Loucy (cell line): ENCODE data around the gene ZNF524.

Source experiments
- H2AFZ ChIP-seq: fragments of 200-600 bp; sonication (generic); 2 replicates; pipeline ENCODE4 v1.6.0; 2016; ENCODE audit warnings: antibody characterized with exemption, mild to moderate bottlenecking, low read length, moderate library complexity
- H3F3A ChIP-seq: fragments of 200-600 bp; 2 replicates; pipeline ENCODE4 v1.6.0; 2016; ENCODE audit warnings: antibody characterized with exemption, low read depth, mild to moderate bottlenecking
- H3K27me3 ChIP-seq: fragments of 200-600 bp; sonication (generic); 2 replicates; pipeline ENCODE4 v1.6.1; 2014; ENCODE audit warnings: low read length, mild to moderate bottlenecking; ENCODE audit not compliant: insufficient read depth, poor library complexity, severe bottlenecking
- H3K36me3 ChIP-seq: fragments of 200-600 bp; sonication (generic); 2 replicates; pipeline ENCODE4 v1.6.1; 2016; ENCODE audit warnings: low read length; ENCODE audit not compliant: insufficient read depth
- H3K4me1 ChIP-seq: fragments of 200-600 bp; sonication (generic); 2 replicates; pipeline ENCODE4 v1.5.1; 2014; ENCODE audit warnings: low read length, mild to moderate bottlenecking; ENCODE audit not compliant: insufficient read depth, poor library complexity, severe bottlenecking
- H3K4me2 ChIP-seq: fragments of 200-600 bp; sonication (generic); 2 replicates; pipeline ENCODE4 v1.6.0; 2014; ENCODE audit warnings: antibody characterized with exemption, low read length, low read depth, mild to moderate bottlenecking; ENCODE audit not compliant: poor library complexity, severe bottlenecking
- H3K4me3 ChIP-seq: fragments of 200-600 bp; sonication (generic); 2 replicates; pipeline ENCODE4 v1.5.1; 2014; ENCODE audit warnings: low read length, mild to moderate bottlenecking, mixed read lengths; ENCODE audit not compliant: poor library complexity, severe bottlenecking
- H3K79me2 ChIP-seq: fragments of 200-600 bp; sonication (generic); 2 replicates; pipeline ENCODE4 v1.6.1; 2014; ENCODE audit warnings: low read length; ENCODE audit not compliant: insufficient read depth
- H3K9ac ChIP-seq: fragments of 200-600 bp; sonication (generic); 2 replicates; pipeline ENCODE4 v1.6.0; 2014; ENCODE audit warnings: mild to moderate bottlenecking, low read depth, low read length, moderate library complexity; ENCODE audit not compliant: poor library complexity, severe bottlenecking
- H3K9me2 ChIP-seq: fragments of 200-600 bp; sonication (generic); replicated peaks from 2 replicates; pipeline ENCODE4 v1.6.1; 2016; ENCODE audit warnings: low read depth, low read length, mixed read lengths
- H3K9me3 ChIP-seq: fragments of 200-600 bp; sonication (generic); 2 replicates; pipeline ENCODE4 v1.6.1; 2014; ENCODE audit warnings: mild to moderate bottlenecking, antibody characterized with exemption, low read length, low read depth; ENCODE audit not compliant: insufficient read depth
- H4K20me1 ChIP-seq: fragments of 200-600 bp; sonication (generic); 2 replicates; pipeline ENCODE4 v1.6.0; 2014; ENCODE audit warnings: antibody characterized with exemption, low read length, mild to moderate bottlenecking; ENCODE audit not compliant: insufficient read depth, poor library complexity, severe bottlenecking
- CTCF ChIP-seq: fragments of 200-600 bp; sonication (generic); conservative IDR thresholded peaks from 2 replicates; pipeline ENCODE4 v1.5.1; 2014; ENCODE audit warnings: mild to moderate bottlenecking, antibody characterized with exemption, low read length
- EZH2phosphoT487 ChIP-seq: fragments of 200-600 bp; IDR thresholded peaks from 2 replicates; pipeline ENCODE4 v1.6.1; 2018; ENCODE audit warnings: antibody characterized with exemption, mild to moderate bottlenecking, moderate library complexity, borderline replicate concordance

Gene ZNF524

GRCh38 chr19:55601084-55601483 is 996 bp downstream of the ZNF524 start:
- no peak for TF ChIP-seq EZH2phosphoT487
- Histone ChIP-seq H3F3A (peaks cover 10% of the 10 kb centered on the region), H3K9ac (peak overlapping the region; percentile 97), H3K79me2 (peaks cover 30% of the 10 kb centered on the region), H3K4me3 (peak overlapping the region; percentile 74), H3K4me1 (peaks cover 30% of the 10 kb centered on the region), H3K9me3 (no peaks in the 10 kb centered on the region), H3K9me2 (no peaks in the 10 kb centered on the region), H3K4me2 (peak overlapping the region; percentile 95), H2AFZ (no peak overlapping the region), H4K20me1 (peaks cover 11% of the 10 kb centered on the region), H3K36me3 (no peaks in the 10 kb centered on the region), H3K27me3 (no peaks in the 10 kb centered on the region)

- Histone ChIP-seq H3K9ac (peak overlapping the region; percentile 97), H3K79me2 (peaks cover 43% of the 10 kb centered on the region), H3F3A (peaks cover 10% of the 10 kb centered on the region)
Measured at GRCh38 chr19:55602104-55603001, 2.3 kb downstream of the ZNF524 start.

GRCh38 chr19:55603115-55603514 is 3.0 kb downstream of the ZNF524 start:
- TF ChIP-seq CTCF (no peak), EZH2phosphoT487 (no peak)
- H3K27me3 ChIP-seq = no peaks in the 10 kb centered on the region

More at GRCh38 chr19:55602104-55603001, 2.3 kb downstream of the ZNF524 start:
- H4K20me1 ChIP-seq = peaks cover 17% of the 10 kb centered on the region
- no peaks in the 10 kb centered on the region for H3K9me2 ChIP-seq
- no peaks in the 10 kb centered on the region for H3K36me3 ChIP-seq
- no peak overlapping the region for H2AFZ ChIP-seq
- TF ChIP-seq EZH2phosphoT487 (no peak), CTCF (no peak)
- no peaks in the 10 kb centered on the region for H3K27me3 ChIP-seq
- no peak overlapping the region for H3K4me2 ChIP-seq
- H3K4me1 ChIP-seq = peaks cover 36% of the 10 kb centered on the region
- H3K4me3 ChIP-seq = no peak overlapping the region
- no peaks in the 10 kb centered on the region for H3K9me3 ChIP-seq

More at GRCh38 chr19:55603115-55603514, 3.0 kb downstream of the ZNF524 start:
- Histone ChIP-seq H3K4me2 (no peak overlapping the region), H2AFZ (no peak overlapping the region), H3K4me3 (no peak overlapping the region), H3K36me3 (no peaks in the 10 kb centered on the region), H4K20me1 (peaks cover 22% of the 10 kb centered on the region), H3K79me2 (peaks cover 48% of the 10 kb centered on the region), H3K9me2 (no peaks in the 10 kb centered on the region), H3K9me3 (no peaks in the 10 kb centered on the region), H3K4me1 (peaks cover 39% of the 10 kb centered on the region), H3K9ac (no peak overlapping the region), H3F3A (peaks cover 10% of the 10 kb centered on the region)
